Activated CD4-positive, alpha-beta T cell treated with anti-CD3 and anti-CD28 coated beads, Interleukin-2, amount 10 ng/mL, durations not matched to agents 7 days and 5 days (primary cell): ENCODE measurements around the gene PIWIL1. TPM values are rescaled to one million over a fixed set of nuclear protein-coding genes. Genes with fewer than 3 reads are reported as not detected.

Experiments
- CTCF ChIA-PET: fragments of 350-600 bp; sonication (Branson Sonifier 250); formaldehyde crosslinking; loops from one replicate; lab custom pipeline; 2021; ENCODE audit warnings: antibody characterized with exemption; lab: Charles Lee
- POLR2A ChIA-PET: fragments of 350-600 bp; sonication (Branson Sonifier 250); formaldehyde crosslinking; loops from one replicate; lab custom pipeline; 2021; ENCODE audit warnings: antibody characterized with exemption; lab: Charles Lee
- DNase-seq: peaks from one replicate; pipeline ENCODE4 v3.0.0-alpha.2; 2020
- H3K27ac Mint-ChIP-seq: one replicate; pipeline ENCODE4 v1.8.0; 2021; ENCODE audit warnings: mild to moderate bottlenecking, moderate library complexity, mixed read lengths
- H3K27me3 Mint-ChIP-seq: one replicate; pipeline ENCODE4 v1.8.0; 2021; ENCODE audit warnings: mixed read lengths
- H3K36me3 Mint-ChIP-seq: one replicate; pipeline ENCODE4 v1.8.0; 2021; ENCODE audit warnings: low read depth, mixed read lengths
- H3K4me1 Mint-ChIP-seq: one replicate; pipeline ENCODE4 v1.8.0; 2021; ENCODE audit warnings: mixed read lengths
- H3K4me3 Mint-ChIP-seq: one replicate; pipeline ENCODE4 v1.8.0; 2021; ENCODE audit warnings: mild to moderate bottlenecking, moderate library complexity, mixed read lengths
- H3K9me3 Mint-ChIP-seq: one replicate; pipeline ENCODE4 v1.8.0; 2021; ENCODE audit warnings: mixed read lengths
- total RNA-seq, 2 experiments: library from RNA; stranded (reverse); gene quantifications; one replicate each; pipeline ENCODE4 v1.2.3, GENCODE V29; 2021

The PIWIL1 gene
- total RNA-seq, result not detected

DNA sequence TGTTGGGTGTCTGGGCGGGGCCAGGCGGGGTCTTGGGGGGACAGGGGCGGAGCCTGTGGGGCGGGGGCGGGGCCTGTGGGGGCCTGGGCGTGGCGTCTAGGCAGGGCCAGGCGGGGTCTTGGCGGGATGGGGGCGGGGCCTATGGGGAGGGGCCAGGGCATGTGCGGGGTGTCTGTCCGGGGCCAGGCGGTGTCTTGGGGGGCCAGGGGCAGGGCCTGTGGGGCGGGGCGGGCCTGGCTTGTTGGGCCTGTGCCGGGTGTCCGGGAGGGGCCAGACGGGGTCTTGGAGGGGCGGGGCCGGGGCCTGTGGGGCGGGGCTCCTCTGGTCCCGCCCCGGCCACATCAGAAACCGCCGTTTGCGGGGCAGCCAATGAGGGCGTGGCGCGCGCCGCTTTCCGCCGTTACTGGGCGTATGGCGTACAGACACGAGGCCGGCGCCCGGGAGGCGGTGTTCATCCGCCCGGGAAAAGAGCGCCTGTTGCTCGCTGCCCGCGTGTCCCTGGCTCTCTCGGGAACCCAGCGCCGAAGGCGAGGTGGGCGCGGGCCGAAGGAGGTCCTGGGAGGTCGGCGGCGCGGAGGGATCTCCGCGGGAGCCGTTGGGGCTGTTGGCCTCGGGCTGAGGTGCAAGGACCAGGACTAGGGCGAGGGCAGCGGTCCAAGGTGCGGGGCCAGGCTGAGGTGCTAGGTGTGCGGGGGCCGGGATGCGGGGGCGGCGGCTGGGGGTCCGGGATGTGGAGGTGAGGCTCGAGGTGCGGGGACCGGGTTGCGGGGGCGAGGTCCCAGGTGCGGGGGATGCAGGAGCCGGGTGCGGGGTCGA, at the start of gene PIWIL1:
PIWIL1 (plus strand) TSS at position 400 of the 816 bp plus-strand sequence. CDS start 4,705 bp downstream, outside the sequence.
- Mint-ChIP-seq H3K4me1 (no peaks in the 10 kb centered on the region), H3K9me3 (no peaks in the 10 kb centered on the region), H3K27ac (no peak within 1 kb of the TSS), H3K36me3 (no peaks in the 10 kb centered on the region), H3K27me3 (peaks cover 13% of the 10 kb centered on the region), H3K4me3 (no peak within 1 kb of the TSS)
- no peak for DNase-seq
- POLR2A ChIA-PET, result no interaction called here
- CTCF ChIA-PET, result no interaction called here

DNA sequence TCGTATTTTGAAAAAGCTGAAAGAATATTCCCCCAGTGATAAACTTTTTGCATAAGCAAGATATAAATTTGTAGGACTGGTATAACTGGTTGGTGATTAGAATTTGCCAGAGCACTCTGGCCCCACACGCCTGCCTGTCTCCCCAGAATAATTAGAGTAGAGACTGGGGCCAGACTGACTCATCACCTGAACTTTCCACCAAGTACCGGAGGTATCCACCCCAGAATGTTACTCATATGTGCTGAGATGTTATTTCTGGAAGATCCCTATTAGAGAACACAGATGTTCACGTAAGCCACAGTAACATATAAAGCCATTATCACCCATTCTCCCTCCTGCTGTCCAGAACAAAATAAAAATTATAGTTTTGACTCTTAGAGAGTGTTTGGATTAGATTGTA, 49.5 kb upstream of the PIWIL1 start:
- Mint-ChIP-seq H3K27me3 (peaks cover 9% of the 10 kb centered on the region), H3K9me3 (peaks cover 17% of the 10 kb centered on the region), H3K27ac (no peak overlapping the region), H3K4me3 (no peak overlapping the region), H3K36me3 (no peaks in the 10 kb centered on the region), H3K4me1 (no peaks in the 10 kb centered on the region)
- ChIA-PET CTCF (no interaction called here), POLR2A (no interaction called here)
- DNase-seq, result no peak

DNA sequence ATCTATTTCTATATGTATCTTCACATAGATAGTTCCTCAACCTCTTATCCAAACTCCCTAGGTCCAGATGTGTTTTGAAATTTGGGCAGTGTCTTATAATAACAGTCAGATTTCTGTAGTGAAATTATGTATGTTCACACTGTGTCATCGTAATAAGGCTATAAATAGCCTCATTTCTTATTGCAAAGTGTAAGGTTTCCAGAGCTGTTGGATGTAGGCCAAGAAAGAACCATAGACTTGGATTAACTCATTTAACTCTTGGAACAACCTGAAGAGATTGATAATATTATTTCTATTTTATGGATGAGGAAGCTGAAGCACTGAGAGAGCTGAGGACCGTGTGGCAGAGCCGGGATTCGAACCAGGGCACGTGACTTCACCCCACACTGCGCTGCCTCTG, 49.0 kb upstream of the PIWIL1 start:
- Mint-ChIP-seq H3K27ac (no peak overlapping the region), H3K27me3 (peaks cover 9% of the 10 kb centered on the region), H3K4me3 (no peak overlapping the region), H3K9me3 (peaks cover 16% of the 10 kb centered on the region), H3K4me1 (no peaks in the 10 kb centered on the region), H3K36me3 (no peaks in the 10 kb centered on the region)
- DNase-seq, result no peak
- ChIA-PET POLR2A (no interaction called here), CTCF (no interaction called here)

DNA sequence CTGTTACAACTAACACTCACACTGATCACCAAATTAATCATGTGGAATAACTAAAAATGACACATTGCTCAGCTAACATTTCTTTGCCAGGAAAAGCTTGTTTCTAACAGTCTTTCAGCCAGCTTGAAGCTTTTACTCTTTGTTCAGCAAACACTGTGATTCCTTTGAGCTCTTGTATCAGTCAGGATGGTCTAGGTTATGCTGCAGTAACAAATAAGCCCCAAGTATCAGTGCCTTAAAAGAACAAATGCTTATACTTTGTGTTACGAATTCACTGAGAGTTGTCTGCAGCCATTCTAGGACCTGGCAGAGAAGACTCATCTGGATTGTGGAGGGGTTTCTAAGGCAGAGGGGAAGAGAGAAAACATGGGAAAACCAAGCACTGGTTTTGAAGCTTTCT, 47.6 kb upstream of the PIWIL1 start:
- CTCF ChIA-PET, result interaction anchor here (0.6 kb wide), 1 partner anchor 10 kb away, joined by 3 read pairs; no protein-coding TSS in a partner anchor
- Mint-ChIP-seq H3K27ac (no peak overlapping the region), H3K4me1 (no peaks in the 10 kb centered on the region), H3K27me3 (peaks cover 9% of the 10 kb centered on the region), H3K9me3 (peaks cover 9% of the 10 kb centered on the region), H3K4me3 (no peak overlapping the region), H3K36me3 (no peaks in the 10 kb centered on the region)
- DNase-seq, result no peak
- POLR2A ChIA-PET, result no interaction called here

DNA sequence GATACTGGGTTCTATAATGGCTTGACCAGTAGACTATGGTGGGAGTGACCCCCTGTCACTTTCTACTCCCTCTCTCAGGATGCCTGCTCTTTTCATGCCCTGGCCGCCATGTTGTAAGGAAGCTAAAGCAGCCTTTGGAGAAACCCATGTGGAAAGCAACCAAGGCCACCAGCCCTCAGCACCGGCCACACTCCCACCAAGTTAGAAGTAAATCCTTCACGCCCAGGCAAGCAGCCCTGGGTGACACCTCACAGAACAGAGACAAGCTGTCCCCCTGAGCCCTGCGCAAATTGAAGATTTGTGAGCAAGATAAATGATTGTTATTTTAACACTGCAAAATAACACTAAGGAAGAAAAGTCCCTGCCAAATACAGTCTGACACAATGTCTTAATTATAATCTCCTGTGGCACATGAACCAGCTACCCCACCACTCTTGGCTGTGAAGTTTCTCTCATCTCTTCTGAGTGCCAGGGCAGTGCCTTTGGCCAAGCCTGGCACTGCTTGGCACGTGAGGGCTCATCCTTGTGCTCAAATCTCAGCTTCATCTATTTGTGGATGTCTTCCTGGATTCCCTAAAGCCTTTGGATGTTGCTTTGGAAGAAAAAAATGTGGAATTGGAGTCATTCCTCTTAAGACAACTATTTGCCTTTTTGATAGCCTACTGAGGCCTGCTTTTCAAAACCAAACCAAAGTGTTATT, 39.2 kb upstream of the PIWIL1 start:
- Mint-ChIP-seq H3K9me3 (peaks cover 7% of the 10 kb centered on the region), H3K4me1 (no peaks in the 10 kb centered on the region), H3K27ac (no peak overlapping the region), H3K27me3 (no peaks in the 10 kb centered on the region), H3K36me3 (no peaks in the 10 kb centered on the region), H3K4me3 (no peak overlapping the region)
- POLR2A ChIA-PET, result no interaction called here
- CTCF ChIA-PET, result no interaction called here
- DNase-seq, result no peak

DNA sequence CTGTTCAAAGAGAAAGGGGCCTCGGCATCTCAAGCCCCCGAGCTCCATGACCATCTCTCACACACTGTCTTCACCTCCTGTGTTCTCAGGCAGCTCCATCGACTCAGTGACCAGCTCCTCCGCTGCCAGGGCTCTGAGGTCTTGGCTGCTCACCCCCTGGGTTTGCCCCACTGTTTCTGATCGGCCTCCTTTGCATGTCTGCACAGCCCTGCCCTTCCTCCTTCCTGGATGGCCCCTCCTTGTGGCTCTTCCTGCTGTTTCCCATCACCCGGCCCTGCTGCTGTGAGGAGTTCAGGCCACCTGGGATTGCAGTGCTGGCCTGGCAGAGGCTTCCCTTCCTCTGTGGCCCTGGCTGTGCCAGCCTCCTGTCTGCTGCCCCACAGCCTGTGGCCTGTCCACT, 38.1 kb upstream of the PIWIL1 start:
- POLR2A ChIA-PET, result no interaction called here
- H3K27me3 Mint-ChIP-seq, result no peaks in the 10 kb centered on the region
- no peak for DNase-seq
- CTCF ChIA-PET, result no interaction called here
- H3K9me3 Mint-ChIP-seq, result peaks cover 7% of the 10 kb centered on the region
- no peaks in the 10 kb centered on the region for H3K36me3 Mint-ChIP-seq
- H3K4me3 Mint-ChIP-seq, result no peak overlapping the region
- no peaks in the 10 kb centered on the region for H3K4me1 Mint-ChIP-seq
- no peak overlapping the region for H3K27ac Mint-ChIP-seq

DNA sequence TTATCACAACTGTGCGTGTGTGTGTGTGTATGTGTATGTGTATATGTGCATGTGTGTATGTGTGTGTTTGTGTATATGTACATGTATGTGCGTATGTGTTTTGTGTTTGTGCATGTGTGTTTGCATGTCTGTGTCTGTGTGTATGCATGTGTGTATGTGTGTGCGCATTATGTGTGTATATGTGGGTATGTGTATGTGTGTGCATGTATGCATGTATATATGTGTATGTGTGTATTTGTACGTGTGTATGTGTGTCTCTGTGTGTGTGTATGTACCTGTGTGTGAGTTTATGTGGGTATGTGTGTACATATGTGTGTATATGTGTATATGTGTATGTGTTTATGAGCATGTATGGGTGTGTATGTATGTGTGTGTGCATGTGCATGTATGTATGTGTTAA, 37.6 kb upstream of the PIWIL1 start:
- Mint-ChIP-seq H3K36me3 (no peaks in the 10 kb centered on the region), H3K27me3 (no peaks in the 10 kb centered on the region), H3K27ac (no peak overlapping the region), H3K9me3 (peaks cover 7% of the 10 kb centered on the region), H3K4me1 (no peaks in the 10 kb centered on the region), H3K4me3 (no peak overlapping the region)
- ChIA-PET POLR2A (no interaction called here), CTCF (no interaction called here)
- DNase-seq, result no peak

DNA sequence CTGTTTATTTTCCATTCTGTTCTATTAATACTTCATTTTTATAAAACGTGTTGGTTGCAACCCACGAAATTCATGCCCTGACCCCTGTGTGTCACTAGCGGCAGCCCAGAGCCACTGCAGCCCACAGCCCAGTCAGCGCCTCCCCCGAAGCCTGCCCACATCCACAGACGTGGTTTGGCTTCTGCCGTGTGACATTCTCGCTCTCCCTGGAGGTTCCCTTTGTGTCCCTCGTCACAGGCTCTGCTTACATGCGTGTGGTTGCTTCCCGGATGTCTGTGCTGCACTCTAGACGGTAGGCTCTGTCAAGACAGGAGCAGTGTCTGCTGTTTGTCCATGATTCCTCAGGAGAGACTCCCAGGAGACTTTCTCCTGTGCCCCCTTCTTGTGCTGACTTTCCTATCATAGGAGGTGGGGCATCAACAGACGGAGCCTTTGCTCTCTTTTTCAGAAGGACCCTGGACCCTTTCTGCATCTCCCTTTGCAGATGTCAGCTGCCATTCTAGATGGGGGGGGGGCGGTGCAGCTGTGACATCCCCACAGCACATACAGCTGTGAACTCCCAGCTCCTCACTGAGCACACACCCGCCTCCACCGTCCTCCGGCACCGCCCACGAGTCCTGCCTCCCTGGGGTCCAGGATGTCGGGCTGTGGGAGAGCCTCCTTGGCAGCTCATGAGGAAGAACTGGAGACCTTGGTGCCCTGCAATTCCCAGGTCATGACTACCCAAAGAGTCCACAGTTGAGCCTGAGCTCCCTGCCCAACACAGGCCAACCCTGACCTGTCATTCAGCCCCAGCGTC, 36.8 kb upstream of the PIWIL1 start:
- CTCF ChIA-PET, result no interaction called here
- POLR2A ChIA-PET, result no interaction called here
- no peak for DNase-seq
- Mint-ChIP-seq H3K36me3 (no peaks in the 10 kb centered on the region), H3K4me1 (no peaks in the 10 kb centered on the region), H3K4me3 (no peak overlapping the region), H3K27me3 (no peaks in the 10 kb centered on the region), H3K27ac (no peak overlapping the region), H3K9me3 (peaks cover 7% of the 10 kb centered on the region)

DNA sequence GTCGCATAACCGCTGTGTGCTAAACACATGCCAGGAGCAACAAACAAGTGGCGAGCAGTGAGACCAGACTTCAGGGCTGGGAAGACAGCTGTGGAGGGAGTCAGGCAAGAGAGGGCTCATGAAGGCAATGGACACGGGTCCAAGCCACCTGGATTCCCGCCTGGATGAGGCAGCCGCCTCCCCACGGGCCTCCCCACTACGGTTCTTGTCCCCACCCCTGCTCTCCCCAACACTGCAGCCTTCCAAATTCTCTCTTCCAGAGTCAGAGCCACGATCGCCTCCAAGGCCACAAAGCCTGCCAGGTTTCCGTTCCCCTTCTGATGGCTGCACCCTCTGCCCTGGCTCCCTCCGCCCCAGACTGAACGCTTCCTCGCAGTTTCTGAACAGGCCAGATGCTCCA, 36.1 kb upstream of the PIWIL1 start:
- no peaks in the 10 kb centered on the region for H3K36me3 Mint-ChIP-seq
- H3K4me1 Mint-ChIP-seq, result no peaks in the 10 kb centered on the region
- no peaks in the 10 kb centered on the region for H3K27me3 Mint-ChIP-seq
- no peak overlapping the region for H3K4me3 Mint-ChIP-seq
- POLR2A ChIA-PET, result no interaction called here
- CTCF ChIA-PET, result no interaction called here
- DNase-seq, result no peak
- H3K27ac Mint-ChIP-seq, result no peak overlapping the region
- peaks cover 7% of the 10 kb centered on the region for H3K9me3 Mint-ChIP-seq

DNA sequence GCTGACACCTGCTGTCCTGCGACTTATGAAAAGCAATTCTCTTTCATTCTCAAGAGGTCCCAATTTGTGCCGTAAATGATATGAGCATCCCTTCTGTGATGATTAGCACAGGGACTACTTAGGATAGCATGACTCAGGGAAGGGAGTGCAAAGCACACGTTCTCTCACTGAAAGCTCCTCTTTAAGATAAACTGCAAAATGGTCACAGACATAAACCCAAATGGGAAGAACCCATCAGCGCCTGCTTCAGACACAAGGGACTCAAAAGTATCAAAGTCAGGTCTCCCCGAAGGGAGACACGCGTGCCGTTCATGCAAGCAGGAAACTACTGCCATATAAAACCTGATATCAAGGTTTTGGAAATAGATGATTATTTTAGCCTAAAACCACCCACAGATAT, 33.9 kb upstream of the PIWIL1 start:
- Mint-ChIP-seq H3K9me3 (peaks cover 7% of the 10 kb centered on the region), H3K27me3 (no peaks in the 10 kb centered on the region), H3K27ac (no peak overlapping the region), H3K4me3 (no peak overlapping the region), H3K36me3 (no peaks in the 10 kb centered on the region), H3K4me1 (no peaks in the 10 kb centered on the region)
- no peak for DNase-seq
- ChIA-PET POLR2A (no interaction called here), CTCF (no interaction called here)

DNA sequence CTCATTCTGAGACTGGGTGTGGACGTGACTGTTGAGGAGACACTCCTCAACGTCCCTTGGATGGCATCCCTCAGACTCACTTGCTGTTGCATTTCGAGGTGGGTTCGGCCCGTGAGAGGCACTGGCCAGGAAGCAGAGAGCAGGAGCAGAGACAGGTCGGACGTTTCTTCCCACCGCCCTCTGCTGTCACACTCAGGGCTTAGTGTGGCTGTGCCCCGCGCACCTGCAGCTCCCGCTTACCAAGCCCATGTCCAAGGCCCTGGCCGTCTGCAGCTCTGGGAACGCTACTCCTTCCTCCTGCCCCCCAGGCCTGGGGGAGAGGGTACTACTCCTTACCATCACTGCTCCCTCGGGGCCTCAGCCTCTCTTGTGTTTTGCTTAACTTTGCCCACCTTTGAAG, 29.8 kb upstream of the PIWIL1 start:
- CTCF ChIA-PET, result no interaction called here
- Mint-ChIP-seq H3K27ac (no peak overlapping the region), H3K4me1 (no peaks in the 10 kb centered on the region), H3K4me3 (no peak overlapping the region), H3K36me3 (no peaks in the 10 kb centered on the region), H3K9me3 (no peaks in the 10 kb centered on the region), H3K27me3 (peaks cover 2% of the 10 kb centered on the region)
- DNase-seq, result no peak
- POLR2A ChIA-PET, result no interaction called here

DNA sequence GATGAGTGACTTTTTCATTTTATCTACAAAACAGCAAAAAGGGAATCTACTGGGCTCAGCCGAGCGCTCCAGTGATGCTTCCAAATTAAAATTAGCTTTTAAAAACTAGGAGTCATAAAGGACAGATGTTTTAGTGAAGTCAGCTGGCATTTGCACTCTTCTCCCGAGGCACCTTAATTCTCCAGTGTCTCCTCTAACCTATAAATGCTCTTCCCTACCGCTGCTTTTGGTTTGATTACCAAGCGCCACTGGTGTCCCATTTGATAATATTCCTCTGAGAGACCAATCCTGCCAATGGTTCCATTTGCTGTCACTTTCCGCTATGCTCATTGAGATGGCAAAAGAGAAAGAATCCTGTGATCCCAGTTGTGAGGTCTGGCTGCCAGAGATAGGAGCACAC, 29.3 kb upstream of the PIWIL1 start:
- Mint-ChIP-seq H3K27me3 (peaks cover 2% of the 10 kb centered on the region), H3K27ac (no peak overlapping the region), H3K4me1 (no peaks in the 10 kb centered on the region), H3K9me3 (no peaks in the 10 kb centered on the region), H3K4me3 (no peak overlapping the region), H3K36me3 (no peaks in the 10 kb centered on the region)
- ChIA-PET CTCF (interaction anchor here (0.8 kb wide), 1 partner anchor 27 kb away, joined by 3 read pairs; no protein-coding TSS in a partner anchor), POLR2A (no interaction called here)
- no peak for DNase-seq

DNA sequence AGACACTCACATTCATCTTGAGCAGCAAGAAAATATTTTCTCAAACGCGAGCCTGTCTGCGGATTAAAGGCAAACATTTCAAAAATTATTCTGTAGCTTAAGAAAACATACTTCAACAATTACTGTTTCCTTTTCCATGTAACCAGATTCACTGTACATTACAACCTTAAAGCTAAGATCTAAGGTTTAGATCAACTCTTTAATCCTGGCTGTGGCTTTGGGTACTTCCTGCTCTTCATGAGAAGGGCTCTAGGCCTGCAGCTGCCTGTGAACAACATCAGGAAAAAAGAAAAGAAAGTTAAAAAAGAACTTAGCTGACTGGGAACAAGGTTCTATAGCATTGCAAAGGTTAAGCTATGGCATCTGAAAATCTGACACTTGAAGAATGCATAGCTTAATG, 21.4 kb upstream of the PIWIL1 start:
- H3K4me3 Mint-ChIP-seq, result no peak overlapping the region
- peaks cover 3% of the 10 kb centered on the region for H3K4me1 Mint-ChIP-seq
- peaks cover 3% of the 10 kb centered on the region for H3K9me3 Mint-ChIP-seq
- no peak overlapping the region for H3K27ac Mint-ChIP-seq
- no peaks in the 10 kb centered on the region for H3K36me3 Mint-ChIP-seq
- H3K27me3 Mint-ChIP-seq, result peaks cover 2% of the 10 kb centered on the region
- no peak for DNase-seq
- CTCF ChIA-PET, result interaction anchor here (0.6 to 1.0 kb wide), 3 partner anchors 10 to 346 kb away, joined by 3 read pairs; no protein-coding TSS in a partner anchor
- POLR2A ChIA-PET, result no interaction called here
